ENCODE data around the gene CCDC54.

Gene CCDC54

DNA sequence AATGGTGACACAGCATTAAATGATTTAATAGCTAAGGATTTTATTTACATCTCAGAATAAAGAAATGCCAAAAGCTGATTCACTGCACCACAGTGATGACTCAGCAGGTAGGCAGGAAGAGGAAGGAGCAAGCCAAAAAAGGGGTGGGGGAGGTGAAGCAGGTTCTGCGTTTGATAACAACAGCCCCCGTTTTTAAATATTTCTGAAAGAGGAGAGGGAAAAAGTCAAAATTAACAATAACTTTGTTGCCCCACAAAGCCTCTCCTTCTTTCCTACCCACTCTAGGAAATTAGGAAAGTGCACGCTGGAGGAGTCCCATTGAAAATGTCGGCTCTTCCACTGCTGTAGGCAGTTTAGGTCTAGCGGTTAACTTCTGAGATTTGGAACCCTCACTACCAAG is 9.9 kb upstream of the CCDC54 start:
- TF ChIP-seq, protein P1, sequence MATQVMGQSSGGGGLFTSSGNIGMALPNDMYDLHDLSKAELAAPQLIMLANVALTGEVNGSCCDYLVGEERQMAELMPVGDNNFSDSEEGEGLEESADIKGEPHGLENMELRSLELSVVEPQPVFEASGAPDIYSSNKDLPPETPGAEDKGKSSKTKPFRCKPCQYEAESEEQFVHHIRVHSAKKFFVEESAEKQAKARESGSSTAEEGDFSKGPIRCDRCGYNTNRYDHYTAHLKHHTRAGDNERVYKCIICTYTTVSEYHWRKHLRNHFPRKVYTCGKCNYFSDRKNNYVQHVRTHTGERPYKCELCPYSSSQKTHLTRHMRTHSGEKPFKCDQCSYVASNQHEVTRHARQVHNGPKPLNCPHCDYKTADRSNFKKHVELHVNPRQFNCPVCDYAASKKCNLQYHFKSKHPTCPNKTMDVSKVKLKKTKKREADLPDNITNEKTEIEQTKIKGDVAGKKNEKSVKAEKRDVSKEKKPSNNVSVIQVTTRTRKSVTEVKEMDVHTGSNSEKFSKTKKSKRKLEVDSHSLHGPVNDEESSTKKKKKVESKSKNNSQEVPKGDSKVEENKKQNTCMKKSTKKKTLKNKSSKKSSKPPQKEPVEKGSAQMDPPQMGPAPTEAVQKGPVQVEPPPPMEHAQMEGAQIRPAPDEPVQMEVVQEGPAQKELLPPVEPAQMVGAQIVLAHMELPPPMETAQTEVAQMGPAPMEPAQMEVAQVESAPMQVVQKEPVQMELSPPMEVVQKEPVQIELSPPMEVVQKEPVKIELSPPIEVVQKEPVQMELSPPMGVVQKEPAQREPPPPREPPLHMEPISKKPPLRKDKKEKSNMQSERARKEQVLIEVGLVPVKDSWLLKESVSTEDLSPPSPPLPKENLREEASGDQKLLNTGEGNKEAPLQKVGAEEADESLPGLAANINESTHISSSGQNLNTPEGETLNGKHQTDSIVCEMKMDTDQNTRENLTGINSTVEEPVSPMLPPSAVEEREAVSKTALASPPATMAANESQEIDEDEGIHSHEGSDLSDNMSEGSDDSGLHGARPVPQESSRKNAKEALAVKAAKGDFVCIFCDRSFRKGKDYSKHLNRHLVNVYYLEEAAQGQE (IDR thresholded peaks at IDR 0.05; ENCODE audit: insufficient read depth in 1 of 2, low read depth in 2 of 2, low read length in 2 of 2) = no peak
- TF ChIP-seq POLR2AphosphoS5 (IDR thresholded peaks at IDR 0.05; ENCODE audit: low read depth, low read length) (no peak), FOXP2 (optimal IDR thresholded peaks at IDR 0.05; ENCODE audit: borderline replicate concordance, extremely low read depth, extremely low read length, insufficient read depth) (no peak), SIN3A (IDR thresholded peaks at IDR 0.05; ENCODE audit: borderline replicate concordance, insufficient read depth, low read length) (no peak), TAF1 (IDR thresholded peaks at IDR 0.05; ENCODE audit: borderline replicate concordance, insufficient read depth, low read length) (no peak)

DNA sequence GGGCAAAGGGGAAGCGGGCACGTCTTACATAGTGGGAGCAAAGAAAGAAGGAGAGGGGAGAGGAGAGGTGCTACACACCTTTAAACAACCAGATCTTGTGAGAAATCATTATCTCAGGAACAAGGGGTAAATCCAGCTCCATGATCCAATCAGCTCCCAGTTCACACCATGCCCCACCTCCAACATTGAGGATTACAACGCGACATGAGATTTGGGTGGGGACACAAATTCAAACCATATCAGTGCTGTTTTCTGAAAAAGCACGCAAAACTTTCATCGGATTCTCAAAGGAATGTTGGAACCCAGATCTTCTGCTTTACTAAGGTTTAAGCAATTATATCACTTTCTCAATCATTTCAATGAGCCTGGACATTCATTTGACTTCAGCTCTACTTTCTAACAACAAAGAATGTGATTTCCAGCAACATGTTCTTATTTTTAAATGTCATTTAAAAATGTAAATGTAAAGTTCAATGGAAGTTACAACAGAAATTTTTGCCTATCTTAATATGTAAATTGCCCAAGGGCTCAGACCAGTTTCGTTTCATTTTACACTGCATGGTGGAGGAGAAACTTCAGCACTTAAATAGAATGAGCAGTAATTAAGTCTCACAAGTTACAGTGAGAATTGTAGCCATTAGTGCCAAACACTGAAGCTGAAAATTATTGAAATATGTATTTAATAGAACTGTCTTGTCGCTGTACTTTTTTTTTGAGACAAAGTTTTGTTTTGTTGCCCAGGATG is 8.4 kb upstream of the CCDC54 start:
- TF ChIP-seq SIN3A (IDR thresholded peaks at IDR 0.05; ENCODE audit: borderline replicate concordance, insufficient read depth, low read length) (no peak), POLR2AphosphoS5 (IDR thresholded peaks at IDR 0.05; ENCODE audit: low read depth, low read length) (no peak), TAF1 (IDR thresholded peaks at IDR 0.05; ENCODE audit: borderline replicate concordance, insufficient read depth, low read length) (no peak), FOXP2 (optimal IDR thresholded peaks at IDR 0.05; ENCODE audit: borderline replicate concordance, extremely low read depth, extremely low read length, insufficient read depth) (no peak)
- TF ChIP-seq, protein P1 (IDR thresholded peaks at IDR 0.05; ENCODE audit: insufficient read depth in 1 of 2, low read depth in 2 of 2, low read length in 2 of 2) = no peak

DNA sequence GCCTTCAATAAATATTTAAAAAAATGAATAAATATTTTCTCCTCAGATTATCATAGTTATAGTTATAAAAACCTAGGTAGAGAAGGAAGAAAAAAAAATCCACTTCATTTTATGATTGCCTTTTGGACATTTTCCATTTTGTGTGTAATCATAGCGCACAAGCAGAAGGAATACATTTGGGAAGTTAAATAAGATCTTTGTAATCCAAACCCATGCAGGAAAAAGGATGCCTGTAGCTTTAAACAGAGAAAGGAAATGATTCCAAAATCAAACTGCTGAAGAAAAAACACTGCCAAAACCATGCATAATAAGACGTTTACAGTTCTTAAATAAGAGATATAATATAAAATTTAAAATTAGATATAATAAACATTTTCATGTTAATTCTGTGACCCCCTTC is 7.4 kb upstream of the CCDC54 start:
- TF ChIP-seq, protein P1 (IDR thresholded peaks at IDR 0.05; ENCODE audit: insufficient read depth in 1 of 2, low read depth in 2 of 2, low read length in 2 of 2) = no peak
- no peak for TF ChIP-seq POLR2AphosphoS5 (IDR thresholded peaks at IDR 0.05; ENCODE audit: low read depth, low read length)
- no peak for TF ChIP-seq FOXP2 (optimal IDR thresholded peaks at IDR 0.05; ENCODE audit: borderline replicate concordance, extremely low read depth, extremely low read length, insufficient read depth)
- no peak for TF ChIP-seq TAF1 (IDR thresholded peaks at IDR 0.05; ENCODE audit: borderline replicate concordance, insufficient read depth, low read length)
- TF ChIP-seq SIN3A (IDR thresholded peaks at IDR 0.05; ENCODE audit: borderline replicate concordance, insufficient read depth, low read length) = no peak

DNA sequence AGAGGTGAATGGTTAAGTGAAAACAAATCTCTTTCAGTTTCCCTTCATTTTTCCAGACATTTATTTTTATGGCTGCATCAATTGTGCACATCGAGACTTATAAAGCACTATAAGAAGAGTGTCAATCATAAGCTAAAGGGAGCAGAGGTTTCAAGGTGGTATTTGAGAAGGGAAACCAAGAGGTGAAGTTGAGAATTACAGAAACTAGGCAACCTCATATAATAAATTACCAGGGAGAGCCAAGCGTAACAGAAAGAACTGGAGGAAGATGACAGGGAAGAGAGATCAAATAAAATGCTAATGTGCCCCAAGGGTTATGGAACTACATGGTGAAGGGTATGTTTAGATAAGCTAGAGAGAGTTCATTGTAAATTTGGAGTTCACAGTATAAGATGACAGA is 6.3 kb upstream of the CCDC54 start:
- TF ChIP-seq FOXP2 (optimal IDR thresholded peaks at IDR 0.05; ENCODE audit: borderline replicate concordance, extremely low read depth, extremely low read length, insufficient read depth) (no peak), POLR2AphosphoS5 (IDR thresholded peaks at IDR 0.05; ENCODE audit: low read depth, low read length) (no peak), SIN3A (IDR thresholded peaks at IDR 0.05; ENCODE audit: borderline replicate concordance, insufficient read depth, low read length) (no peak), TAF1 (IDR thresholded peaks at IDR 0.05; ENCODE audit: borderline replicate concordance, insufficient read depth, low read length) (no peak)
- TF ChIP-seq, protein P1 (IDR thresholded peaks at IDR 0.05; ENCODE audit: insufficient read depth in 1 of 2, low read depth in 2 of 2, low read length in 2 of 2) = no peak
